H1 (cell line): ENCODE data around the gene ARHGEF1.

ENCODE experiments used
- EZH2 ChIP-seq: fragments of 200-600 bp; sonication (generic); IDR thresholded peaks from 2 replicates; pipeline ENCODE4 v1.7.1; 2012; ENCODE audit warnings: low read depth, mild to moderate bottlenecking, moderate library complexity, low read length, inconsistent platforms; ENCODE audit not compliant: severe bottlenecking
- GTF2F1 ChIP-seq: IDR thresholded peaks from 2 replicates; pipeline ENCODE4 v1.6.1; 2012; ENCODE audit warnings: low read depth, low read length, improper control_type of control experiment, borderline replicate concordance
- JUN ChIP-seq: IDR thresholded peaks from 2 replicates; pipeline ENCODE4 v1.6.1; 2011; ENCODE audit warnings: low read depth, mild to moderate bottlenecking, improper control_type of control experiment, low read length
- POLR2A ChIP-seq, 2 experiments: IDR thresholded peaks; 1 replicate in 1 of 2; 2 replicates in 1 of 2; pipeline ENCODE4 v1.6.1; 2011; ENCODE audit warnings: low read depth in 2 of 2, low read length in 2 of 2, mild to moderate bottlenecking in 2 of 2; ENCODE audit errors: control extremely low read depth in 1 of 2
- POLR2AphosphoS5 ChIP-seq: IDR thresholded peaks from 2 replicates; pipeline ENCODE4 v1.6.1; 2011; ENCODE audit warnings: low read depth, low read length
- TEAD4 ChIP-seq: IDR thresholded peaks from 2 replicates; pipeline ENCODE4 v1.6.1; 2012; ENCODE audit warnings: low read depth, low read length, inconsistent platforms, mixed read lengths
- TF ChIP-seq, protein P1 (sequence below): fragments of 300-600 bp; sonication (generic); IDR thresholded peaks from 2 replicates; pipeline ENCODE4 v1.7.1; 2012; ENCODE audit warnings: low read length, moderate library complexity, mild to moderate bottlenecking, inconsistent platforms; ENCODE audit not compliant: insufficient replicate concordance

- TF ChIP-seq JUN (no peak), GTF2F1 (no peak), POLR2A (IDR thresholded peaks at IDR 0.05; ENCODE audit: control extremely low read depth in 1 of 2, low read depth in 2 of 2, low read length in 2 of 2) (peak in 1 of 2 experiments; percentile 24; a peak in 2 of 3 replicates), EZH2 (no peak), TEAD4 (no peak), POLR2AphosphoS5 (no peak)
- TF ChIP-seq, protein P1, sequence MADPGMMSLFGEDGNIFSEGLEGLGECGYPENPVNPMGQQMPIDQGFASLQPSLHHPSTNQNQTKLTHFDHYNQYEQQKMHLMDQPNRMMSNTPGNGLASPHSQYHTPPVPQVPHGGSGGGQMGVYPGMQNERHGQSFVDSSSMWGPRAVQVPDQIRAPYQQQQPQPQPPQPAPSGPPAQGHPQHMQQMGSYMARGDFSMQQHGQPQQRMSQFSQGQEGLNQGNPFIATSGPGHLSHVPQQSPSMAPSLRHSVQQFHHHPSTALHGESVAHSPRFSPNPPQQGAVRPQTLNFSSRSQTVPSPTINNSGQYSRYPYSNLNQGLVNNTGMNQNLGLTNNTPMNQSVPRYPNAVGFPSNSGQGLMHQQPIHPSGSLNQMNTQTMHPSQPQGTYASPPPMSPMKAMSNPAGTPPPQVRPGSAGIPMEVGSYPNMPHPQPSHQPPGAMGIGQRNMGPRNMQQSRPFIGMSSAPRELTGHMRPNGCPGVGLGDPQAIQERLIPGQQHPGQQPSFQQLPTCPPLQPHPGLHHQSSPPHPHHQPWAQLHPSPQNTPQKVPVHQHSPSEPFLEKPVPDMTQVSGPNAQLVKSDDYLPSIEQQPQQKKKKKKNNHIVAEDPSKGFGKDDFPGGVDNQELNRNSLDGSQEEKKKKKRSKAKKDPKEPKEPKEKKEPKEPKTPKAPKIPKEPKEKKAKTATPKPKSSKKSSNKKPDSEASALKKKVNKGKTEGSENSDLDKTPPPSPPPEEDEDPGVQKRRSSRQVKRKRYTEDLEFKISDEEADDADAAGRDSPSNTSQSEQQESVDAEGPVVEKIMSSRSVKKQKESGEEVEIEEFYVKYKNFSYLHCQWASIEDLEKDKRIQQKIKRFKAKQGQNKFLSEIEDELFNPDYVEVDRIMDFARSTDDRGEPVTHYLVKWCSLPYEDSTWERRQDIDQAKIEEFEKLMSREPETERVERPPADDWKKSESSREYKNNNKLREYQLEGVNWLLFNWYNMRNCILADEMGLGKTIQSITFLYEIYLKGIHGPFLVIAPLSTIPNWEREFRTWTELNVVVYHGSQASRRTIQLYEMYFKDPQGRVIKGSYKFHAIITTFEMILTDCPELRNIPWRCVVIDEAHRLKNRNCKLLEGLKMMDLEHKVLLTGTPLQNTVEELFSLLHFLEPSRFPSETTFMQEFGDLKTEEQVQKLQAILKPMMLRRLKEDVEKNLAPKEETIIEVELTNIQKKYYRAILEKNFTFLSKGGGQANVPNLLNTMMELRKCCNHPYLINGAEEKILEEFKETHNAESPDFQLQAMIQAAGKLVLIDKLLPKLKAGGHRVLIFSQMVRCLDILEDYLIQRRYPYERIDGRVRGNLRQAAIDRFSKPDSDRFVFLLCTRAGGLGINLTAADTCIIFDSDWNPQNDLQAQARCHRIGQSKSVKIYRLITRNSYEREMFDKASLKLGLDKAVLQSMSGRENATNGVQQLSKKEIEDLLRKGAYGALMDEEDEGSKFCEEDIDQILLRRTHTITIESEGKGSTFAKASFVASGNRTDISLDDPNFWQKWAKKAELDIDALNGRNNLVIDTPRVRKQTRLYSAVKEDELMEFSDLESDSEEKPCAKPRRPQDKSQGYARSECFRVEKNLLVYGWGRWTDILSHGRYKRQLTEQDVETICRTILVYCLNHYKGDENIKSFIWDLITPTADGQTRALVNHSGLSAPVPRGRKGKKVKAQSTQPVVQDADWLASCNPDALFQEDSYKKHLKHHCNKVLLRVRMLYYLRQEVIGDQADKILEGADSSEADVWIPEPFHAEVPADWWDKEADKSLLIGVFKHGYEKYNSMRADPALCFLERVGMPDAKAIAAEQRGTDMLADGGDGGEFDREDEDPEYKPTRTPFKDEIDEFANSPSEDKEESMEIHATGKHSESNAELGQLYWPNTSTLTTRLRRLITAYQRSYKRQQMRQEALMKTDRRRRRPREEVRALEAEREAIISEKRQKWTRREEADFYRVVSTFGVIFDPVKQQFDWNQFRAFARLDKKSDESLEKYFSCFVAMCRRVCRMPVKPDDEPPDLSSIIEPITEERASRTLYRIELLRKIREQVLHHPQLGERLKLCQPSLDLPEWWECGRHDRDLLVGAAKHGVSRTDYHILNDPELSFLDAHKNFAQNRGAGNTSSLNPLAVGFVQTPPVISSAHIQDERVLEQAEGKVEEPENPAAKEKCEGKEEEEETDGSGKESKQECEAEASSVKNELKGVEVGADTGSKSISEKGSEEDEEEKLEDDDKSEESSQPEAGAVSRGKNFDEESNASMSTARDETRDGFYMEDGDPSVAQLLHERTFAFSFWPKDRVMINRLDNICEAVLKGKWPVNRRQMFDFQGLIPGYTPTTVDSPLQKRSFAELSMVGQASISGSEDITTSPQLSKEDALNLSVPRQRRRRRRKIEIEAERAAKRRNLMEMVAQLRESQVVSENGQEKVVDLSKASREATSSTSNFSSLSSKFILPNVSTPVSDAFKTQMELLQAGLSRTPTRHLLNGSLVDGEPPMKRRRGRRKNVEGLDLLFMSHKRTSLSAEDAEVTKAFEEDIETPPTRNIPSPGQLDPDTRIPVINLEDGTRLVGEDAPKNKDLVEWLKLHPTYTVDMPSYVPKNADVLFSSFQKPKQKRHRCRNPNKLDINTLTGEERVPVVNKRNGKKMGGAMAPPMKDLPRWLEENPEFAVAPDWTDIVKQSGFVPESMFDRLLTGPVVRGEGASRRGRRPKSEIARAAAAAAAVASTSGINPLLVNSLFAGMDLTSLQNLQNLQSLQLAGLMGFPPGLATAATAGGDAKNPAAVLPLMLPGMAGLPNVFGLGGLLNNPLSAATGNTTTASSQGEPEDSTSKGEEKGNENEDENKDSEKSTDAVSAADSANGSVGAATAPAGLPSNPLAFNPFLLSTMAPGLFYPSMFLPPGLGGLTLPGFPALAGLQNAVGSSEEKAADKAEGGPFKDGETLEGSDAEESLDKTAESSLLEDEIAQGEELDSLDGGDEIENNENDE: no peak
These were observed 23.8 kb upstream of the ARHGEF1 start for GRCh38 chr19:41859213-41859617.
